ENCODE results near the gene ZMYM4. TPM values are rescaled to one million over a fixed set of nuclear protein-coding genes. Genes with fewer than 3 reads are reported as not detected.

Gene ZMYM4
- total and polyA plus RNA-seq, 10 of the 15 experiments (the other 5 are each of a cell fraction or from before 2014, with no cell fraction given), result 8.0 to 37.0 (median 28.1) TPM

- H3K9me3 ChIP-seq (replicated peaks; ENCODE audit: control insufficient read depth, insufficient read depth, low read length), result no peaks in the 10 kb centered on the region
- SMC1A ChIA-PET (ENCODE audit: uncharacterized antibody, unreplicated experiment), result interaction anchor here (0.6 to 1.4 kb wide), 3 partner anchors 158 to 267 kb away, joined by 3 read pairs; no protein-coding TSS in a partner anchor
- H2AFZ ChIP-seq (ENCODE audit: control insufficient read depth, low read depth, low read length), result no peak overlapping the region
- intact Hi-C loops (cut with micrococcal nuclease; ENCODE audit: unreplicated experiment), result no loop called here
- ATAC-seq (no peak), FAIRE-seq (no peak), DNase-seq (ENCODE audit: low read depth, low spot score) (no peak)
- no TSS peak for BruUV-seq (replicated peaks)
- in situ Hi-C loops (cut with MboI), result no loop called here
- POLR2A ChIA-PET, result interaction anchor here (0.5 kb wide), 1 partner anchor 25 kb away, joined by 4 read pairs; no protein-coding TSS in a partner anchor
- no peaks in the 10 kb centered on the region for H3K27me3 ChIP-seq (replicated peaks in 1 of 2; ENCODE audit: control insufficient read depth in 2 of 2, insufficient read depth in 2 of 2, low read length in 1 of 2)
- H3K36me3 ChIP-seq (ENCODE audit: control insufficient read depth in 2 of 2, insufficient read depth in 2 of 2, low read length in 1 of 2), result peaks cover 0 to 2% of the 10 kb centered on the region in 2 experiments; a peak in 2 of 4 replicates
- H3K4me1 ChIP-seq (ENCODE audit: control insufficient read depth, insufficient read depth, low read length), result peaks cover 9% of the 10 kb centered on the region; the same call in 1 of the 2 replicates
- no peak overlapping the region for H3K4me2 ChIP-seq (ENCODE audit: control insufficient read depth, insufficient read depth)
- CTCF ChIA-PET, result interaction anchor here (0.7 to 1.2 kb wide), 2 partner anchors 157 to 374 kb away, joined by 3 read pairs; no protein-coding TSS in a partner anchor
- no peak overlapping the region for H3K27ac ChIP-seq (ENCODE audit: control insufficient read depth, insufficient read depth)
- TF ChIP-seq ELK1 (IDR thresholded peaks at IDR 0.05; ENCODE audit: low read depth, low read length) (no peak), SKIL (IDR thresholded peaks at IDR 0.05; ENCODE audit: low read depth, poor library complexity, severe bottlenecking) (no peak), PBX3 (IDR thresholded peaks at IDR 0.05; ENCODE audit: insufficient replicate concordance, low read depth, low read length) (no peak)
- H4K20me1 ChIP-seq (ENCODE audit: control insufficient read depth, insufficient read depth), result no peaks in the 10 kb centered on the region
- H3K9ac ChIP-seq (ENCODE audit: control insufficient read depth, insufficient read depth, low read length), result no peak overlapping the region
- H3K4me3 ChIP-seq, result no peak overlapping the region
- RAD21 ChIA-PET (ENCODE audit: unreplicated experiment), result no interaction called here
- H3K79me2 ChIP-seq (ENCODE audit: control insufficient read depth, insufficient read depth, low read length), result no peaks in the 10 kb centered on the region
These were observed 91.5 kb downstream of the ZMYM4 start for GRCh38 chr1:35359995-35360394.

Data from GM12878 (cell line).